ENCODE results near the gene MAP2K5. TPM values are rescaled to one million over a fixed set of nuclear protein-coding genes. Genes with fewer than 3 reads are reported as not detected.

MAP2K5 gene
- total and polyA plus RNA-seq, 2 experiments from 2014 or later = 12.4 to 13.7 TPM

- no peaks in the 10 kb centered on the region for H3K9me2 ChIP-seq (replicated peaks; ENCODE audit: insufficient read depth)
- no peaks in the 10 kb centered on the region for H3K4me1 ChIP-seq (ENCODE audit: insufficient read depth)
- TF ChIP-seq EZH2phosphoT487 (IDR thresholded peaks at IDR 0.05; ENCODE audit: low read depth, severe bottlenecking, unreplicated experiment) (no peak), CTCF (IDR thresholded peaks at IDR 0.05; ENCODE audit: poor library complexity) (no peak)
- no peak overlapping the region for H3K4me3 ChIP-seq
- H2AFZ ChIP-seq = no peak overlapping the region
- no peaks in the 10 kb centered on the region for H4K20me1 ChIP-seq (ENCODE audit: insufficient read depth, poor library complexity, severe bottlenecking)
- DNase-seq (ENCODE audit: low spot score) = no peak
- no peaks in the 10 kb centered on the region for H3K36me3 ChIP-seq (replicated peaks; ENCODE audit: insufficient read depth, low read depth)
- H3K27ac ChIP-seq = no peak overlapping the region
- H3K79me2 ChIP-seq = no peaks in the 10 kb centered on the region
- no peaks in the 10 kb centered on the region for H3K9me3 ChIP-seq (ENCODE audit: low read depth)
- 45% methylated on average over 10 of the region's 10 CpGs for WGBS (ENCODE audit: low lambda C conversion rate, missing lambda C conversion rate)
- no peaks in the 10 kb centered on the region for H3K27me3 ChIP-seq
- H3K4me2 ChIP-seq = no peak overlapping the region
These were observed 239.6 kb downstream of the MAP2K5 start for GRCh38 chr15:67781907-67782690.

GRCh38 chr15:67782691-67782991 is 240.1 kb downstream of the MAP2K5 start:
- H4K20me1 ChIP-seq (ENCODE audit: insufficient read depth, poor library complexity, severe bottlenecking) = no peaks in the 10 kb centered on the region
- H3K4me1 ChIP-seq (ENCODE audit: insufficient read depth) = no peaks in the 10 kb centered on the region
- H3K27me3 ChIP-seq = no peaks in the 10 kb centered on the region
- no peak overlapping the region for H3K27ac ChIP-seq
- TF ChIP-seq CTCF (IDR thresholded peaks at IDR 0.05; ENCODE audit: poor library complexity) = no peak
- TF ChIP-seq EZH2 (IDR thresholded peaks at IDR 0.05; ENCODE audit: borderline replicate concordance) = no peak
- TF ChIP-seq EZH2phosphoT487 (IDR thresholded peaks at IDR 0.05; ENCODE audit: low read depth, severe bottlenecking, unreplicated experiment) = no peak
- H3K9me2 ChIP-seq (replicated peaks; ENCODE audit: insufficient read depth) = no peaks in the 10 kb centered on the region
- no peak overlapping the region for H3K4me2 ChIP-seq
- no peak overlapping the region for H3K4me3 ChIP-seq
- H3K36me3 ChIP-seq (replicated peaks; ENCODE audit: insufficient read depth, low read depth) = no peaks in the 10 kb centered on the region
- H3K9me3 ChIP-seq (ENCODE audit: low read depth) = no peaks in the 10 kb centered on the region
- DNase-seq (ENCODE audit: low spot score) = no peak
- no peaks in the 10 kb centered on the region for H3K79me2 ChIP-seq
- no peak overlapping the region for H2AFZ ChIP-seq
- 56% methylated on average over 7 of the region's 7 CpGs for WGBS (ENCODE audit: low lambda C conversion rate, missing lambda C conversion rate)

- Histone ChIP-seq H3K27ac (no peak overlapping the region), H3K4me3 (no peak overlapping the region), H3K27me3 (no peaks in the 10 kb centered on the region), H3K9me2 (replicated peaks; ENCODE audit: insufficient read depth) (no peaks in the 10 kb centered on the region), H3K79me2 (no peaks in the 10 kb centered on the region), H4K20me1 (ENCODE audit: insufficient read depth, poor library complexity, severe bottlenecking) (no peaks in the 10 kb centered on the region), H3K4me2 (no peak overlapping the region), H3K4me1 (ENCODE audit: insufficient read depth) (no peaks in the 10 kb centered on the region), H3K36me3 (replicated peaks; ENCODE audit: insufficient read depth, low read depth) (no peaks in the 10 kb centered on the region), H3K9me3 (ENCODE audit: low read depth) (no peaks in the 10 kb centered on the region), H2AFZ (no peak overlapping the region)
- no peak for DNase-seq (ENCODE audit: low spot score)
- no peak for TF ChIP-seq EZH2 (IDR thresholded peaks at IDR 0.05; ENCODE audit: borderline replicate concordance)
- TF ChIP-seq EZH2phosphoT487 (IDR thresholded peaks at IDR 0.05; ENCODE audit: low read depth, severe bottlenecking, unreplicated experiment) = no peak
- TF ChIP-seq CTCF (IDR thresholded peaks at IDR 0.05; ENCODE audit: poor library complexity) = no peak
- 90% methylated on average over 7 of the region's 7 CpGs for WGBS (ENCODE audit: low lambda C conversion rate, missing lambda C conversion rate)
These were observed 240.8 kb downstream of the MAP2K5 start for GRCh38 chr15:67783303-67783702.
